Measurements from ENCODE around the gene NPAS2.

GRCh38 chr2:100894105-100894795, 74.3 kb downstream of the NPAS2 start:
- TF ChIP-seq, protein P1, sequence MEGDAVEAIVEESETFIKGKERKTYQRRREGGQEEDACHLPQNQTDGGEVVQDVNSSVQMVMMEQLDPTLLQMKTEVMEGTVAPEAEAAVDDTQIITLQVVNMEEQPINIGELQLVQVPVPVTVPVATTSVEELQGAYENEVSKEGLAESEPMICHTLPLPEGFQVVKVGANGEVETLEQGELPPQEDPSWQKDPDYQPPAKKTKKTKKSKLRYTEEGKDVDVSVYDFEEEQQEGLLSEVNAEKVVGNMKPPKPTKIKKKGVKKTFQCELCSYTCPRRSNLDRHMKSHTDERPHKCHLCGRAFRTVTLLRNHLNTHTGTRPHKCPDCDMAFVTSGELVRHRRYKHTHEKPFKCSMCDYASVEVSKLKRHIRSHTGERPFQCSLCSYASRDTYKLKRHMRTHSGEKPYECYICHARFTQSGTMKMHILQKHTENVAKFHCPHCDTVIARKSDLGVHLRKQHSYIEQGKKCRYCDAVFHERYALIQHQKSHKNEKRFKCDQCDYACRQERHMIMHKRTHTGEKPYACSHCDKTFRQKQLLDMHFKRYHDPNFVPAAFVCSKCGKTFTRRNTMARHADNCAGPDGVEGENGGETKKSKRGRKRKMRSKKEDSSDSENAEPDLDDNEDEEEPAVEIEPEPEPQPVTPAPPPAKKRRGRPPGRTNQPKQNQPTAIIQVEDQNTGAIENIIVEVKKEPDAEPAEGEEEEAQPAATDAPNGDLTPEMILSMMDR (IDR thresholded peaks at IDR 0.05; ENCODE audit: low read length), result no peak
- TF ChIP-seq EZH2 (optimal IDR thresholded peaks at IDR 0.05; ENCODE audit: low read depth, low read length), result no peak
- TF ChIP-seq EZH2phosphoT487 (IDR thresholded peaks at IDR 0.05; ENCODE audit: low read length), result no peak

Data from MM.1S (cell line).